Tibial artery (tissue), 4 donors: ENCODE measurements around the gene KCNJ12.
A peak's percentile ranks its signal among the peaks of the same experiment; 100 is the strongest.
"Not testable (repeated sequence)": the region's sequence is repeated elsewhere in the genome, so short reads cannot be mapped to it uniquely, and the experiment has no call there.

Experiments
- DNase-seq, 2 donors: peaks; one replicate each; pipeline ENCODE4 v3.0.0-alpha.2; 2019
- H3K27ac ChIP-seq, 2 donors: fragments of 200-600 bp; sonication (generic) in 1 of 2; 1 replicate in 1 of 2; 2 replicates in 1 of 2; pipeline ENCODE4 v1.5.1; 2018 to 2019; ENCODE audit warnings: mild to moderate bottlenecking in 1 of 2
- H3K27me3 ChIP-seq, 2 donors: fragments of 200-600 bp; sonication (generic) in 1 of 2; one replicate each; pipeline versions ENCODE4 v1.5.1 to v1.6.0; 2016 to 2019
- H3K36me3 ChIP-seq, 3 donors: fragments of 200-600 bp; sonication (generic) in 2 of 3; one replicate each; pipeline ENCODE4 v1.5.1; 2016 to 2019; ENCODE audit warnings: mild to moderate bottlenecking in 2 of 3
- H3K4me1 ChIP-seq, 4 donors: fragments of 200-600 bp; sonication (generic) in 2 of 4; 1 replicate in 3 of 4; 2 replicates in 1 of 4; pipeline ENCODE4 v1.5.1; 2016 to 2019
- H3K4me3 ChIP-seq, 2 donors: fragments of 200-600 bp; sonication (generic) in 1 of 2; 1 replicate in 1 of 2; 2 replicates in 1 of 2; pipeline ENCODE4 v1.5.1; 2018 to 2019; ENCODE audit warnings: mild to moderate bottlenecking in 2 of 2
- H3K9me3 ChIP-seq, 3 donors: fragments of 200-600 bp; sonication (generic) in 1 of 3; one replicate each; pipeline ENCODE4 v1.5.1; 2016 to 2019
- intact Hi-C: fragments of 100-400 bp; cut with DNase I; formaldehyde crosslinking; loops from one replicate; pipeline ENCODE4 v1.15.0; 2023; ENCODE audit warnings: low total_unique reads

Gene KCNJ12

GRCh38 chr17:21409971-21410370, 33.8 kb downstream of the KCNJ12 start:
- intact Hi-C loops, H3K9me3 ChIP-seq, DNase-seq, H3K27ac ChIP-seq, H3K4me1 ChIP-seq, H3K27me3 ChIP-seq, H3K4me3 ChIP-seq, H3K36me3 ChIP-seq: not testable (repeated sequence)

GRCh38 chr17:21410371-21410770, 34.2 kb downstream of the KCNJ12 start:
- H3K9me3 ChIP-seq, intact Hi-C loops, H3K4me3 ChIP-seq, H3K36me3 ChIP-seq, H3K27ac ChIP-seq, H3K27me3 ChIP-seq, H3K4me1 ChIP-seq, DNase-seq: not testable (repeated sequence)

GRCh38 chr17:21410906-21411678, 34.9 kb downstream of the KCNJ12 start:
- intact Hi-C loops, H3K36me3 ChIP-seq, H3K4me3 ChIP-seq, DNase-seq, H3K9me3 ChIP-seq, H3K27ac ChIP-seq, H3K4me1 ChIP-seq, H3K27me3 ChIP-seq: not testable (repeated sequence)

GRCh38 chr17:21411679-21412205, 35.6 kb downstream of the KCNJ12 start:
- H3K4me1 ChIP-seq, H3K27ac ChIP-seq, intact Hi-C loops, H3K27me3 ChIP-seq, DNase-seq, H3K4me3 ChIP-seq, H3K36me3 ChIP-seq, H3K9me3 ChIP-seq: not testable (repeated sequence)

GRCh38 chr17:21412207-21412681, 36.1 kb downstream of the KCNJ12 start:
- H3K27ac ChIP-seq, intact Hi-C loops, DNase-seq: not testable (repeated sequence)

GRCh38 chr17:21413570-21414279, 37.6 kb downstream of the KCNJ12 start:
- H3K27me3 ChIP-seq, H3K27ac ChIP-seq, DNase-seq, H3K4me1 ChIP-seq, H3K4me3 ChIP-seq, intact Hi-C loops, H3K9me3 ChIP-seq, H3K36me3 ChIP-seq: not testable (repeated sequence)

More at GRCh38 chr17:21412207-21412681, 36.1 kb downstream of the KCNJ12 start:
- H3K27me3 ChIP-seq, H3K36me3 ChIP-seq, H3K4me1 ChIP-seq, H3K4me3 ChIP-seq, H3K9me3 ChIP-seq: not testable (repeated sequence)

- H3K27ac ChIP-seq, H3K9me3 ChIP-seq, intact Hi-C loops, H3K27me3 ChIP-seq, H3K36me3 ChIP-seq, H3K4me1 ChIP-seq, H3K4me3 ChIP-seq, DNase-seq: not testable (repeated sequence)
Observed at GRCh38 chr17:21414616-21415015, 38.5 kb downstream of the KCNJ12 start.

- H3K4me3 ChIP-seq, H3K36me3 ChIP-seq, intact Hi-C loops, H3K4me1 ChIP-seq, H3K9me3 ChIP-seq, H3K27ac ChIP-seq, H3K27me3 ChIP-seq: not testable (repeated sequence)
- DNase-seq, result peak in 1 of 2 donors; percentile 35
Observed at GRCh38 chr17:21415166-21415990, 39.2 kb downstream of the KCNJ12 start.

GRCh38 chr17:21416471-21416981, 40.4 kb downstream of the KCNJ12 start:
- H3K27ac ChIP-seq, H3K9me3 ChIP-seq, H3K4me1 ChIP-seq, intact Hi-C loops, H3K36me3 ChIP-seq, H3K27me3 ChIP-seq, H3K4me3 ChIP-seq: not testable (repeated sequence)
- DNase-seq, result peak in 1 of 2 donors; percentile 49

- H3K27ac ChIP-seq, H3K9me3 ChIP-seq, H3K27me3 ChIP-seq, DNase-seq, H3K36me3 ChIP-seq, H3K4me1 ChIP-seq, H3K4me3 ChIP-seq, intact Hi-C loops: not testable (repeated sequence)
Observed at GRCh38 chr17:21417349-21417748, 41.2 kb downstream of the KCNJ12 start.
